Measurements from ENCODE around the gene CALR3. TPM values are rescaled to one million over a fixed set of nuclear protein-coding genes. Genes with fewer than 3 reads are reported as not detected.
A peak's percentile ranks its signal among the peaks of the same experiment; 100 is the strongest.

CALR3 gene
- polyA plus RNA-seq, 1 experiment: not detected

DNA sequence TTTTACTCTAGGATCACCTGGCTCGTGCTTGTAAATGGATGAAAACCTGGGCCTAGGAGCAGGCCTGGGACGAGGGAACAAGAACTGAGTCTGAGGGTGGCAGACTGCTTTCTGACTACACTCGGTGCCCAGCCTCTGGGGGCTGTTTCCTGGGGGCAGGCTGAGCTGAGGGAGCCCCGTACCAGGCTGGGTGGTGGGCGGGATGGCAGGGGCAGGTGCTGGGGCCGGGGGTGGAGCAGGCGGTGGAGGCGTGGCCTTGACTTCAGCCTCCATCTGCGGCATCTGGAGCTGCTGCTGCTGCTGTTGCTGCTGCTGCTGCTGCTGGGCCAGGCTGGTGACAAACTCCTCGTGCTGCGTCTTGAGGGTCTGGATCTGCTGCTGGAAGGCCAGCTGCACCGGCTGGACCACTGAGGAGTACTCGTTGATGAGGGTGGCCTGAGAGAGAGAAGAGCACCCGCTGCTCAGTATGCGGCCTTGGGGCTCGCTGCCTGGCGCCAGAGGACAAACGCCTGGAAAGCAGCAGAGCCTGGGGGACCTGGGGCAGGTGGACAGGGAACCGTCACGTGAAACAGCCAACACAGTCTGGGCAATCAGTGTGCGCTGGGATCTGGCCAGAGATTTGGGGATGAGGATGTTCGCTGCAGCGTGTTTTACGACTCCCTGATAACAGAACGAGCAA is 33.6 kb upstream of the CALR3 start:
- no peak overlapping the region for H3K27ac ChIP-seq (ENCODE audit: low read depth, low read length)
- TF ChIP-seq, protein P1, sequence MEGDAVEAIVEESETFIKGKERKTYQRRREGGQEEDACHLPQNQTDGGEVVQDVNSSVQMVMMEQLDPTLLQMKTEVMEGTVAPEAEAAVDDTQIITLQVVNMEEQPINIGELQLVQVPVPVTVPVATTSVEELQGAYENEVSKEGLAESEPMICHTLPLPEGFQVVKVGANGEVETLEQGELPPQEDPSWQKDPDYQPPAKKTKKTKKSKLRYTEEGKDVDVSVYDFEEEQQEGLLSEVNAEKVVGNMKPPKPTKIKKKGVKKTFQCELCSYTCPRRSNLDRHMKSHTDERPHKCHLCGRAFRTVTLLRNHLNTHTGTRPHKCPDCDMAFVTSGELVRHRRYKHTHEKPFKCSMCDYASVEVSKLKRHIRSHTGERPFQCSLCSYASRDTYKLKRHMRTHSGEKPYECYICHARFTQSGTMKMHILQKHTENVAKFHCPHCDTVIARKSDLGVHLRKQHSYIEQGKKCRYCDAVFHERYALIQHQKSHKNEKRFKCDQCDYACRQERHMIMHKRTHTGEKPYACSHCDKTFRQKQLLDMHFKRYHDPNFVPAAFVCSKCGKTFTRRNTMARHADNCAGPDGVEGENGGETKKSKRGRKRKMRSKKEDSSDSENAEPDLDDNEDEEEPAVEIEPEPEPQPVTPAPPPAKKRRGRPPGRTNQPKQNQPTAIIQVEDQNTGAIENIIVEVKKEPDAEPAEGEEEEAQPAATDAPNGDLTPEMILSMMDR (IDR thresholded peaks at IDR 0.05; ENCODE audit: low read depth, low read length): no peak
- CTCF ChIA-PET: no interaction called here
- H3K27me3 ChIP-seq (ENCODE audit: control insufficient read depth, insufficient read depth, low read length): no peaks in the 10 kb centered on the region
- POLR2A ChIA-PET: no interaction called here
- no peak for DNase-seq (ENCODE audit: low read depth, low spot score)
- no peaks in the 10 kb centered on the region; the same call in 1 of the 2 replicates for H3K9me3 ChIP-seq (ENCODE audit: control insufficient read depth, insufficient read depth, low read length)
- H3K4me3 ChIP-seq (ENCODE audit: low read depth, low read length): no peak overlapping the region

GRCh38 chr19:16527971-16528521 is 32.1 kb upstream of the CALR3 start:
- Histone ChIP-seq H3K9me3 (ENCODE audit: control insufficient read depth, insufficient read depth, low read length) (no peaks in the 10 kb centered on the region; the same call in 1 of the 2 replicates), H3K27ac (ENCODE audit: low read depth, low read length) (no peak overlapping the region), H3K27me3 (ENCODE audit: control insufficient read depth, insufficient read depth, low read length) (no peaks in the 10 kb centered on the region), H3K4me3 (ENCODE audit: low read depth, low read length) (no peak overlapping the region)
- CTCF ChIA-PET: no interaction called here
- POLR2A ChIA-PET: no interaction called here
- TF ChIP-seq, protein P1 (IDR thresholded peaks at IDR 0.05; ENCODE audit: low read depth, low read length): peak; percentile 26; the same call in 1 of the 2 replicates
- DNase-seq (ENCODE audit: low read depth, low spot score): no peak

GRCh38 chr19:16527334-16527935 is 31.5 kb upstream of the CALR3 start:
- CTCF ChIA-PET: interaction anchor here (0.6 kb wide), 1 partner anchor 12 kb away, joined by 3 read pairs; no protein-coding TSS in a partner anchor

DNA sequence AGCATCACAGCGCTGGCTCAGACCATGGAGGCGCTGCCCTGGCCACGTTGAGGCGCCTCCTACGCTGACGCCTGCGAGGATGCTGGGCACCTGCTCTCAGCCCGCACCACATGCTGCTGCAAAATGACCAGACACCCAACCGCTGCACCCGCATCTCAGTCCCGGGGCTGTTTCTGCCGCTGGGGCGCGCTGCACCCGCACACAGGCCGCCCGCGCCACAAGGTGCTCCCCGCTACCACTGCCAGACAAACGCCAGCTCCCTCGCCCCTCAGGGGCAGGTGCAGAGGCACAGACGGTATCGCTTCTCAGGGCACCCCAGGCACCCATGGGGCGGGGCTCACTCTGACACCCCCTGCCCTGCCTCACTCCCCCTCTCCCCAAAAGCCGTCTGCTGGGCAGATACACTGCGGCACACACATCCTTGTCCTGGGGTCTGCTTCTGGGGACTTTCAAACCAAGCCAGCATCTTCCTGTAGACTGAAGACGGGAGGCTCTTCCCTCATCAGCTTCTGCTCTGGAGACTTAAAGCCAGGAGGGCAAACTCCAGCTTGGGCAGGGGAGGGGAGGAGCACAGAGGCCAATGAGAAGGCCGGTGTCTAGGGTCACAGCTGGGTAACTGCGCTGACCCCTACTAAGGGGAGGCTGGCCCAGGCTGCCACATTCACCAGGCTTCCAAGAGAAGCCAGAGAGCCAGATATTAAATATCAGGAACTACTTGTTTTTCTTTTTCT is 29.9 kb upstream of the CALR3 start:
- Histone ChIP-seq H3K4me3 (ENCODE audit: low read depth, low read length) (no peak overlapping the region), H3K9me3 (ENCODE audit: control insufficient read depth, insufficient read depth, low read length) (no peaks in the 10 kb centered on the region; the same call in 1 of the 2 replicates), H3K27ac (ENCODE audit: low read depth, low read length) (no peak overlapping the region), H3K27me3 (ENCODE audit: control insufficient read depth, insufficient read depth, low read length) (no peaks in the 10 kb centered on the region)
- POLR2A ChIA-PET: no interaction called here
- TF ChIP-seq, protein P1 (IDR thresholded peaks at IDR 0.05; ENCODE audit: low read depth, low read length): no peak
- CTCF ChIA-PET: no interaction called here
- no peak for DNase-seq (ENCODE audit: low read depth, low spot score)

More at GRCh38 chr19:16527334-16527935, 31.5 kb upstream of the CALR3 start:
- no peak for DNase-seq (ENCODE audit: low read depth, low spot score)
- H3K27ac ChIP-seq (ENCODE audit: low read depth, low read length): no peak overlapping the region
- no peaks in the 10 kb centered on the region for H3K27me3 ChIP-seq (ENCODE audit: control insufficient read depth, insufficient read depth, low read length)
- H3K9me3 ChIP-seq (ENCODE audit: control insufficient read depth, insufficient read depth, low read length): no peaks in the 10 kb centered on the region; the same call in 1 of the 2 replicates
- POLR2A ChIA-PET: no interaction called here
- no peak overlapping the region for H3K4me3 ChIP-seq (ENCODE audit: low read depth, low read length)
- TF ChIP-seq, protein P1 (IDR thresholded peaks at IDR 0.05; ENCODE audit: low read depth, low read length): no peak

All from AG04450 (cell line).